ENCODE results near the gene MBNL2. TPM values are rescaled to one million over a fixed set of nuclear protein-coding genes. Genes with fewer than 3 reads are reported as not detected.

Gene MBNL2
- total and polyA plus RNA-seq, 2 experiments from 2014 or later = 46.7 to 79.5 TPM

DNA sequence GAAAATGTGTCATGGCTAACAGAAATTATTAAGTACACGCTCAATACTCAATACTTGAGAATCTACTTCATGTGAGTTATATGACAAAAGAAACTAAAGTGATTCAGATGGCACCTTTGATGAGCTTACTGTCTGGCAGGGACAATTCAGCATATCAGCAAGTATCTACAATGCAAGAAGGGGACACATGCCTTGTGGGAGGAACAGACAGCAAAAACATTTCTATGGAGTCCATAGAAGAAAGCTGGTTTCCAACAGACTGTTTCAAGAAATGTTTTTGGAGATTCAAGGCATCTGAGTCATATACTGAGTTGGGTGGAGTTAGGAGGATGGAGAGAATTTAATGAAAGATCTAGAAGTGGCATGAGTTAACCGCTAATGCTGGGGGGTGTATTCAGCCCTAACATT, 54.7 kb downstream of the MBNL2 start:
- in situ Hi-C loops (cut with MboI) = no loop called here
- WGBS, 2 experiments (ENCODE audit: low coverage in 1 of 2, low lambda C conversion rate in 2 of 2, missing lambda C conversion rate in 2 of 2) = 96 to 98% methylated on average over 2 of the region's 2 CpGs
- no peaks in the 10 kb centered on the region for H3K9me3 ChIP-seq (ENCODE audit: low read depth)
- peak overlapping the region; percentile 34 for H3K4me2 ChIP-seq (ENCODE audit: unreplicated experiment)
- DNase-seq = peak; percentile 64
- H3K36me3 ChIP-seq (ENCODE audit: low read depth) = peaks cover 9% of the 10 kb centered on the region; the same call in 1 of the 2 replicates
- no peak overlapping the region for H3K4me3 ChIP-seq
- no peak overlapping the region for H2AFZ ChIP-seq
- peaks cover 91% of the 10 kb centered on the region for H3F3A ChIP-seq (ENCODE audit: insufficient read depth)
- no peaks in the 10 kb centered on the region for H4K20me1 ChIP-seq (ENCODE audit: insufficient read depth)
- H3K9me2 ChIP-seq (ENCODE audit: insufficient read depth) = no peaks in the 10 kb centered on the region
- H3K27me3 ChIP-seq (replicated peaks; ENCODE audit: insufficient read depth) = no peaks in the 10 kb centered on the region
- peaks cover 77% of the 10 kb centered on the region for H3K79me2 ChIP-seq (ENCODE audit: insufficient read depth)
- no peak overlapping the region for H3K9ac ChIP-seq
- TF ChIP-seq EZH2 (IDR thresholded peaks at IDR 0.05; ENCODE audit: insufficient read depth, poor library complexity, severe bottlenecking) = no peak
- no peak for TF ChIP-seq EZH2phosphoT487 (IDR thresholded peaks at IDR 0.05; ENCODE audit: insufficient read depth, low read depth)
- H3K27ac ChIP-seq = peak overlapping the region; percentile 89
- H3K4me1 ChIP-seq (ENCODE audit: insufficient read depth) = peaks cover 88% of the 10 kb centered on the region

DNA sequence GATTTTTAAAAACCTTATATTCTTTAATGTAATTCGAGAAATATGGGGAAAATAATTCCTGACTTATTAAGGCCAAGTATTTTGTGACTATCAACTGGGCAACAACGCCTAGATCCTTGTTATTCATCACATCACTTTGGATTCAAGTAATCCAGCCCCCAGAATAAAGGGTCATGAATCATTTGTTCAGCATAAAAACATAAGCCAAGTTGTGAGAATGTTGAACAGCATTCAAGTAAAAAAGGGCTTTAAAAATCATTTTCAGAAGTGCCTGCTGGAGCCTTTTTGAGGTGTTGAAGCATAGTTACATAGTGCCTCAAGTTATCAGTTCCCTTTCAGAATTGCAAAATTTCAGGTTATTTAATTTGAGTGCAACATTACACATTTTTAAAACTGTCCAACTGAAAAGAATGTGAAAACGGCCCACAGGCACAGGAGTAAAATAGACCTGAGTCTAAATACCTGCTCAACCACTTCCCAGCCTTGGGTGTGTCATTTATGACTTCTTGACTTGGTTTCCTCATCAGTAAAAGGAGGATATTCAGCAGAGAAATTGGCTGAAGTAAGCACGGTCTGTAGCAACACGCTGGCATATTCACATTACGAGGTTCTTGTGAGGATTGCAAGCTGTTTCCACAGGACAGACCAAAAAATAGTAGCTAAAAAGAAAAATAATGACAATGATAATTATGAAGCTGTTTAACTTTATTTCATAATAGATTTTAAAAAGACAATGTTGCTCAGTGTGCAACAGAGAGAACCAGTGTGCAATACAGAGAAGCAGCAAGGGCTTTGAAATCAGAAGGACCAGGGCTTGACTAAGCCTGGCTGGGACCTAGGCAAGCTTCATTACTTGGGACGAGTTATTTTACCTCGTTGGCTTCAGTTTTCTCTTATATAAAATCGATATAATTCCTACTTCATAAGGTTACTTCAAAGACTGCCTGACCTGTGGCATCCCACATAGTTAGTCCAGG, 56.6 kb downstream of the MBNL2 start:
- DNase-seq = peak; percentile 81
- Histone ChIP-seq H3K27ac (peak overlapping the region; percentile 89), H3K9ac (peak overlapping the region; percentile 55), H3K9me3 (ENCODE audit: low read depth) (no peaks in the 10 kb centered on the region), H3K4me2 (ENCODE audit: unreplicated experiment) (peak overlapping the region; percentile 47), H3K79me2 (ENCODE audit: insufficient read depth) (peaks cover 77% of the 10 kb centered on the region), H3K9me2 (ENCODE audit: insufficient read depth) (no peaks in the 10 kb centered on the region), H3K4me3 (peak overlapping the region; percentile 8; the same call in 1 of the 2 replicates), H3K27me3 (replicated peaks; ENCODE audit: insufficient read depth) (no peaks in the 10 kb centered on the region), H3F3A (ENCODE audit: insufficient read depth) (peaks cover 85% of the 10 kb centered on the region), H3K4me1 (ENCODE audit: insufficient read depth) (peaks cover 85% of the 10 kb centered on the region), H4K20me1 (ENCODE audit: insufficient read depth) (no peaks in the 10 kb centered on the region), H2AFZ (no peak overlapping the region), H3K36me3 (ENCODE audit: low read depth) (peaks cover 9% of the 10 kb centered on the region; the same call in 1 of the 2 replicates)
- 22 to 23% methylated on average over 9 of the region's 9 CpGs for WGBS, 2 experiments (ENCODE audit: low coverage in 1 of 2, low lambda C conversion rate in 2 of 2, missing lambda C conversion rate in 2 of 2)
- in situ Hi-C loops (cut with MboI) = no loop called here
- TF ChIP-seq EZH2phosphoT487 (IDR thresholded peaks at IDR 0.05; ENCODE audit: insufficient read depth, low read depth) (no peak), EZH2 (IDR thresholded peaks at IDR 0.05; ENCODE audit: insufficient read depth, poor library complexity, severe bottlenecking) (no peak)

DNA sequence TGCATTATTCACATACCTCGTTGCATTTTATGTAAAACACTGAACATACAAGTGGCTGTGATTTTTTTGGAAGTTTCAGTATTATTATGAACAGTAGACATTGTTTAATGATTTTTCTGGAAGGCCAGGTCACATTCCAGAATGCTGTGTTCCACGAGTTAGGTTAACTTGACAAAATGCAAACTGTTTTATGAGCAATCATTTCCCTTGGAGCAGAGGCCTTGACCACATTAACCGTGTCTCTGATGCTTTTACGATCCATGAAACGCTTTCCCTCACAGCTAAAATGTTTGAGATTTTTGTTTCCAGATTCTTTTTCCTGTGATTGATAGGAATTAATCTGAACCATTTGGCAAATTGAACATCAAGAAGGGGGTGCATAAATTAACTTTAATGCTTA, 57.8 kb downstream of the MBNL2 start:
- Histone ChIP-seq H3K4me1 (ENCODE audit: insufficient read depth) (peaks cover 83% of the 10 kb centered on the region), H3K79me2 (ENCODE audit: insufficient read depth) (peaks cover 84% of the 10 kb centered on the region), H3K4me2 (ENCODE audit: unreplicated experiment) (peak overlapping the region; percentile 47), H3K4me3 (0 out of 2 replicates have a peak overlapping the region, but pooled peaks have one; percentile 34), H3K9me2 (ENCODE audit: insufficient read depth) (no peaks in the 10 kb centered on the region), H3K9ac (peak overlapping the region; percentile 55), H3K9me3 (ENCODE audit: low read depth) (no peaks in the 10 kb centered on the region), H3K36me3 (ENCODE audit: low read depth) (peaks cover 9% of the 10 kb centered on the region; the same call in 1 of the 2 replicates), H4K20me1 (ENCODE audit: insufficient read depth) (no peaks in the 10 kb centered on the region), H3K27me3 (replicated peaks; ENCODE audit: insufficient read depth) (no peaks in the 10 kb centered on the region), H2AFZ (no peak overlapping the region), H3K27ac (peak overlapping the region; percentile 89), H3F3A (ENCODE audit: insufficient read depth) (peaks cover 76% of the 10 kb centered on the region)
- no peak for TF ChIP-seq EZH2phosphoT487 (IDR thresholded peaks at IDR 0.05; ENCODE audit: insufficient read depth, low read depth)
- no peak for TF ChIP-seq EZH2 (IDR thresholded peaks at IDR 0.05; ENCODE audit: insufficient read depth, poor library complexity, severe bottlenecking)
- DNase-seq = peak; percentile 86
- 4 to 6% methylated on average over 5 of the region's 5 CpGs for WGBS, 2 experiments (ENCODE audit: low coverage in 1 of 2, low lambda C conversion rate in 2 of 2, missing lambda C conversion rate in 2 of 2)
- in situ Hi-C loops (cut with MboI) = no loop called here

DNA sequence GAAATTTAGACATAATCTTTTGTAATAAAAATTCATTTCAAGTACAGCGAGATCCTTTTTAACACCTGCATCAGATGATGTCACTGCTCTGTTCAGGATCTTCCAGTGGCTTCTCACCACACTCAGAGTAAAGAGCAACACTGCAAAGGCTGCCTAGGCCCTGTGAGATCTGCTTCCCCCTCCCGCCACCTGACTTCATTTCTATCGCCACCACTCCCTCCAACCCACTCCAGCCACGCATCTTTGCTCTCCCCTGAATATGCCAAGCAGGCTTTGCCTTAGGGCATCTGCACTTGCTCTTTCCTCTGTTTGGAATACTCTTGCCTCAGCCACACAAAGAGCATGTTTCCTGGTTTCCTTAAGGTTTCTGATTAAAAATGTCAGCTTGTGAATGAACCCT, 58.3 kb downstream of the MBNL2 start:
- peaks cover 77% of the 10 kb centered on the region for H3F3A ChIP-seq (ENCODE audit: insufficient read depth)
- H3K36me3 ChIP-seq (ENCODE audit: low read depth) = peaks cover 9% of the 10 kb centered on the region; the same call in 1 of the 2 replicates
- H2AFZ ChIP-seq = no peak overlapping the region
- 0 out of 2 replicates have a peak overlapping the region, but pooled peaks have one; percentile 34 for H3K4me3 ChIP-seq
- no peaks in the 10 kb centered on the region for H3K9me2 ChIP-seq (ENCODE audit: insufficient read depth)
- peak; percentile 27 for DNase-seq
- WGBS, 2 experiments (ENCODE audit: low coverage in 1 of 2, low lambda C conversion rate in 2 of 2, missing lambda C conversion rate in 2 of 2) = 84 to 94% methylated on average over 4 of the region's 4 CpGs
- H3K9me3 ChIP-seq (ENCODE audit: low read depth) = no peaks in the 10 kb centered on the region
- no peaks in the 10 kb centered on the region for H3K27me3 ChIP-seq (replicated peaks; ENCODE audit: insufficient read depth)
- H3K27ac ChIP-seq = peak overlapping the region; percentile 89
- no peaks in the 10 kb centered on the region for H4K20me1 ChIP-seq (ENCODE audit: insufficient read depth)
- peaks cover 90% of the 10 kb centered on the region for H3K79me2 ChIP-seq (ENCODE audit: insufficient read depth)
- in situ Hi-C loops (cut with MboI) = no loop called here
- peaks cover 83% of the 10 kb centered on the region for H3K4me1 ChIP-seq (ENCODE audit: insufficient read depth)
- H3K4me2 ChIP-seq (ENCODE audit: unreplicated experiment) = peak overlapping the region; percentile 47
- TF ChIP-seq EZH2phosphoT487 (IDR thresholded peaks at IDR 0.05; ENCODE audit: insufficient read depth, low read depth) (no peak), EZH2 (IDR thresholded peaks at IDR 0.05; ENCODE audit: insufficient read depth, poor library complexity, severe bottlenecking) (no peak)
- H3K9ac ChIP-seq = peak overlapping the region; percentile 55
